Measurements from ENCODE around the gene APOLD1.
A peak's percentile ranks its signal among the peaks of the same experiment; 100 is the strongest.

The APOLD1 gene

DNA sequence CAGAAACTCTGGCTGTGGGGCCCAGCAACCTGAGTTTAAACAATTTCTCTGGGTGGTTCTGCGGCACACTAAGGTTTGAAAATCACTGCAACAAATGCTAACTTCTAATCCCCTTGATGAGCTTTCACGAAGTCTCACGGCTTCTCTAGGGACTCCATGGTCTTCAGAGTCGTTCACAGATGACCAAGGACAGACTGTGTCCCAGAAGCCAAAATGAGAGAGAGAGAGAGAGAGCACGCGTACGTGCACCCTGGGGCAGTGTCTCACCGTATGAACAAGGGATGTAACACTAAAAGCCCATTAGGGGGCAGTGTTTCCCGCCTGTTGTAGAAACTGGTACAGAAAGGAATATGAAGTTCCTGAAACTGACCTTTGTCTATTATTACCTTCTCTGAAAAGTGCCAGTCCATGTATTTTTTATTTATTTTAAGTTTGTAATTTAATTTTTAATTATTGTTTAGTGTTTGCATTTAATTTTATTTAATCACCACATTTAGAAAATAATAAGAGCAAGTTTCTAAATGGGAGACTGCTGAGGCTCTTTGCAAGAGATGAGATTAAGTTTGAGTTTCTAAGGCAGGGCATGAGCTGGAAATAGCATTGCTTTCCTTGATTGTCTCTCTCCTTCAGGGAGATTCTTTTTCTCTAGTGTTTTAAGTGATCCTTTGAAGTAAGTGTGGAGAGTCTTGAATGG lies 3.4 kb downstream of the APOLD1 start:
- Histone ChIP-seq H3K9me3 (ENCODE audit: severe bottlenecking) (no peaks in the 10 kb centered on the region), H3K36me3 (no peaks in the 10 kb centered on the region), H3K27me3 (ENCODE audit: insufficient read depth, low read depth, severe bottlenecking) (no peaks in the 10 kb centered on the region), H3K4me3 (ENCODE audit: low read depth, low read length) (no peak overlapping the region), H3K27ac (no peak overlapping the region)
- TF ChIP-seq CTCF (IDR thresholded peaks at IDR 0.05; ENCODE audit: low read depth, low read length), result peak; percentile 67
- peak; percentile 64 for DNase-seq

DNA sequence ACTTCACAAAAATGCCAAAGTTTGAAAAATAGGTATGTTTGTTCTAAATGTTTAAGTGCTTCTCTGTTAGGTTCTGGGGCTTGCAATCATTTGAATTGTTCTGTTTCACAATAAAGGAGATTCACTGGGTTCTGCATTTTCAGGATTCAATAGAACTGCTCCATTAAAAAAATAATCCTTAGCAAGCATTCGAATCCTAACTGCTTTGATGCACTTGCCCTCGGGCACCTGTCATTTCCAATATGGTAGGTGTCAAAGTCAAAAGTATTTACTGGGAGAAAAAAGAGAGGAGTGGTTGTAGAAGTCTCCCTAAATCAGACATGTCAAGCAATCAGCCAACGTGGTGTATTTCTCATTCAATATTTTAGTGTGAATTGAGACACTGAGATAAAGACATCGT lies 5.5 kb downstream of the APOLD1 start:
- no peak for DNase-seq
- no peak overlapping the region for H3K27ac ChIP-seq

GRCh38 chr12:12791756-12792369 lies 6.4 kb downstream of the APOLD1 start:
- H3K27ac ChIP-seq, result peak overlapping the region; percentile 21
- no peak for TF ChIP-seq CTCF (IDR thresholded peaks at IDR 0.05; ENCODE audit: low read depth, low read length)
- peak; percentile 61 for DNase-seq
- no peaks in the 10 kb centered on the region for H3K27me3 ChIP-seq (ENCODE audit: insufficient read depth, low read depth, severe bottlenecking)
- H3K9me3 ChIP-seq (ENCODE audit: severe bottlenecking), result no peaks in the 10 kb centered on the region
- H3K36me3 ChIP-seq, result no peaks in the 10 kb centered on the region
- H3K4me3 ChIP-seq (ENCODE audit: low read depth, low read length), result peak overlapping the region; percentile 8

More for the DNA sequence above, 5.5 kb downstream of the APOLD1 start:
- Histone ChIP-seq H3K27me3 (ENCODE audit: insufficient read depth, low read depth, severe bottlenecking) (no peaks in the 10 kb centered on the region), H3K36me3 (no peaks in the 10 kb centered on the region), H3K9me3 (ENCODE audit: severe bottlenecking) (no peaks in the 10 kb centered on the region), H3K4me3 (ENCODE audit: low read depth, low read length) (no peak overlapping the region)
- TF ChIP-seq CTCF (IDR thresholded peaks at IDR 0.05; ENCODE audit: low read depth, low read length), result no peak

GRCh38 chr12:12792421-12792820 lies 7.0 kb downstream of the APOLD1 start:
- H3K27ac ChIP-seq, result peak overlapping the region; percentile 1
- H3K27me3 ChIP-seq (ENCODE audit: insufficient read depth, low read depth, severe bottlenecking), result no peaks in the 10 kb centered on the region
- DNase-seq, result peak; percentile 50
- TF ChIP-seq CTCF (IDR thresholded peaks at IDR 0.05; ENCODE audit: low read depth, low read length), result no peak
- no peaks in the 10 kb centered on the region for H3K36me3 ChIP-seq
- no peaks in the 10 kb centered on the region for H3K9me3 ChIP-seq (ENCODE audit: severe bottlenecking)
- H3K4me3 ChIP-seq (ENCODE audit: low read depth, low read length), result peak overlapping the region; percentile 8

DNA sequence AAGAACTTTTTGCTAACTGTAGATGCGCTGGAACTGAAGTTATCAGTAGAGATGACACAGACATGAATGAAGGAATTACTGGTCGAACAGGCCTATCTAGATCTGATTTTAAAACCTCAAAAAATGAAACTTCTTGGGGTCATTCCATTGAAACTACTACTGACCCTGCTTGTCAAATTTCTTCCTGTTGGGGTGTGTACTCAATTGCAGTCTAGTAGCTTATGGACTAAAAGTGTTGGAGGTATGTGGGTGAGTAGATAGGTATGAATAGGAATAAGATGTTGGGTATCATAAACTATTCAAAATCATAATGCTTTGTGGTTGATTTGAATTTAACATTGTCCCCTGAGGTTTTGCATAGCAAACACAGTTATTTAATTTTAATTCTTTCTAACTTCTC lies 9.2 kb downstream of the APOLD1 start:
- TF ChIP-seq CTCF (IDR thresholded peaks at IDR 0.05; ENCODE audit: low read depth, low read length), result no peak
- H3K36me3 ChIP-seq, result no peaks in the 10 kb centered on the region
- H3K27me3 ChIP-seq (ENCODE audit: insufficient read depth, low read depth, severe bottlenecking), result no peaks in the 10 kb centered on the region
- no peak overlapping the region for H3K4me3 ChIP-seq (ENCODE audit: low read depth, low read length)
- DNase-seq, result no peak
- no peak overlapping the region for H3K27ac ChIP-seq
- H3K9me3 ChIP-seq (ENCODE audit: severe bottlenecking), result peaks cover 2% of the 10 kb centered on the region
